Stimulated activated CD8-positive, alpha-beta memory T cell treated with anti-CD3 and anti-CD28 coated beads, Interleukin-12 subunit alpha, Interleukin-12 subunit beta, amount 100 ng/mL, for 1 hour (primary cell): ENCODE measurements around the gene TBXAS1.

Source experiments
- DNase-seq: peaks from one replicate; pipeline ENCODE4 v3.0.0-alpha.2; 2020; ENCODE audit warnings: low read depth

TBXAS1 gene

DNA sequence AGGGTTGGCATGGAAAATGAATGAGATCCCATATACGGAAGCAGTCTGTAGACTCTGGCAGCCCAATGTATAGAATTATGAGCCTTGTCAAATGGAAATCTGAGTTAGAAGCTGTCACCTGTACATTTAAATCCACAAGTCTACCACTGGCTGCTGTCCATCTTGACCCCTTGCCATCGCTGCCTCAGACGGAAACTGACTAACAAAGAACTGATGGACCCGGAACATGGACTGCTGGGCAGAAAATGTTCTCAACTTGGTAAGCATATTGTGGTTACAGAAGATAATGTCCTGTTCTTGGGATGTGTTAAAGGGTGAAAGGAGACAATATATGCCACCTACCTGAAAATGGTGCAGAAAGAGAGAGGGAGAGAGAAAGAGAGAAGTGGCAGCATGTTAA lies 196.2 kb downstream of the TBXAS1 start:
- no peak for DNase-seq

DNA sequence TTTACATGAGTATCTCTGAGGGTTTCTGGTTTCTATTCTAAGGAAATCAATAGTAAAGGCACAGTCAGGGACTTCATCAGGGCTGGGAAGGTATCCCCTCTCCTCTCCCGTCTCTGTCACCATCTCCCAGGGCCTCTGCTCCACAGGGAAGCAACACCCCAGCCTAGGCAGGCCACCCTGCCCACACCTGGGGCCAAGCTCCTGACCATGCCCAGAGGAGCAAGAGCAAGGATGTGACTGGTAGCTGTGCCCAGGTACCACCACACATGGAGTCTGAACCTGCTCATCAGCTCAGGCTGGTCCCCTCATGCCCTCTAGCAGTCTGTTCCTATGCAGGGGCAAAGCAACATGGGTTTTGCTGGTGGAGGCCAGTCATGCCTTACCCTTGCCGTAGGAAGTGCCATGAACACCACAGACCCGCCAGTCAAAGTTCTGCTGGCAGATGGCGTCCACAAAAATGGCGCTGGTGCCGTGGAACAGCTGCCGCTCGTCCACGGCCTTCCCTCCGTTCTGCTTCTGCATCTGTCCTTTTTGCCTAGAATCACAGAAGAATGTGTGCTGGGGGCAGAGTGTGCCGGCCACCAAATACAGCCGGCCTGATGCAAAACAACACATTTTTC lies 196.9 kb downstream of the TBXAS1 start:
- DNase-seq, result no peak

DNA sequence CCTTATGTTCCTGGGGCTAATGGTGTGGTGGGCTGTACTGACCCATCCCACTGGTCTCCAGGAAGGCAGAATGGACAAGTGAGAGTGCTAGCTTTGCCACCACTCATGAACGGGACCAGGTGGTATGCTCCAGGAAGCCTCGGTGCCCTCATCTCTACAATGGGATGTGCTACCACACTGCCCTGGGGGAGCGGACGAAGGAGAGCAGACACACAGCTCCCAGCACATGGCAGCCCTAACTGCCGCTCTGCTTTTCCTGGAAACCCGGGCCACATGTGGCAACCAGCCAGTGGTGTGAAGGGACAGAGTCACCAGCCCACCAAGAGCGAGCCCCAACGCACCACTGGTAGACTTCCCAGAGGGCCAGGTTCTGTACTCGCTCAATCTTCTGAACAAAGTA lies 197.9 kb downstream of the TBXAS1 start:
- DNase-seq, result no peak

DNA sequence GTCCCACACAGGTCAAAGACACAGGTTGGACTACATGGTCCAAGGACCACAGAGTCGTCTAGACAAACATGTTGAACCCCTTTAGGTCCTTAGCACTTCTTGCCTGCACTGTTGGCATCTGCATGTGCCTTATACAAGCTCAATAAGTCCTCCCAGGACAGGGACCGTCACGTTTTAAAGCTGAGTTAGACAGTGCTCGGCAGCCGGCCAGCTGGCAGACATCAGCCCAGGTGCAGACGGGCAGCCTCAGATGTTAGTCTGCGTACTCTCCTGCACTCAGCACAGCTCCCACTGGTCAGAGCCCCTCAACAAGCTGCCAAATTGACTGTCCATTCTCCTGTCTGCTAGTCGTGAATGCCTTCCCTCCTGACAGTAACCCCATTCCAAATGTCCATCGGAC lies 198.8 kb downstream of the TBXAS1 start:
- DNase-seq, result no peak

DNA sequence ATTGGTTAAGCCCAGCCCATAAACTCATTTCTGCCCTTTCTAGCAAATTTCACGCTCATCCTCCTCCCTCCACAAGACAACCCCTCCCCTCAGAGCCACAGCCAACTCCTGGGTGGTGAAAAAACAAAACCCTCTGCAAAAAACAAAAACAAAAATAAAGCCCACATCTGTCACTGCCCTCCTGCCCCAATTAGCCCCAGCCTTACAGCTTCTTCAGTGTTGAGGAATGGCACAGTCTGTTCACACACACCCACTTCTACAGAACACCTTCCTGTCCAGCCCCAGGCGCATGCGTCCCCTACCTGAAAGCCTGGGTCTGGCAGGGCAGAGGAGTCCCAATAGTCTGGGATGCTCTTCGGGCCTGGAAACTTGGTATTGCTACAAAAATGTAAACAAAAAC lies 199.2 kb downstream of the TBXAS1 start:
- no peak for DNase-seq

DNA sequence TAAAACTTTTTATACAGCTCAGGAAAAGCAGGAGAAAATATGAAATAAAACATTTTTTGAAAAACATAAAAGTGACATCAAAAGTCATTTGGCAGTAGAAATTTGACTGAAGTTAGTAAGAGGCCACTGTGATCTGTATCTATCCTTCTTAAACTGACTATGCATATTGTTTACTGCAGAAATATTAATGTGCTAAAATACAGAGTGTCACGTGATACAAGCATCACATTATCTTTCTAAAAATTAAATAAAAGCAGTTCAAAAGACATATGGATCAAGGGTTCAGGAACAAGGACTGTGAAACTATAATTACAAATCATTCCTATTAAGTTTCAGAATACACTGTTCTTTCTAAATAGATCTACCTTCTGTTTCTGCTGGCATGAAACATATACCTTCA lies 200.0 kb downstream of the TBXAS1 start:
- no peak for DNase-seq

DNA sequence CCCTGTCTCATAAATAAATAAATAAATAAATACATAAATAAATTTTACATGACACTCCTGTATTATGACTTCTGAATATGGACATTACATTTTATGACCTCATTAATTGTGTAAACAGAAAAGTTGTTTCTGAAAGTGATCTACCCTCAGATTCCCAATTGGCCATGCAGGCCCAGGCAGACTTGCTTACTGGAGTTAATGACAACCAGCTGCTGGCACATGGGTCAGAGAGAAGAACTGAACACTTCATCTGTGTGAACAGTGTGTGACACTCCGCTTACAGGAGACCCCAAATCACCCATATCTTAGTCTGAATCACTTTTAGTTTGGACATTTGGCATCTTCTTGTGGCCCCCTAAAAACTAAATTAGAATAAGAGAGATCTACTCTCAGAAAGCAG lies 202.3 kb downstream of the TBXAS1 start:
- DNase-seq, result no peak

DNA sequence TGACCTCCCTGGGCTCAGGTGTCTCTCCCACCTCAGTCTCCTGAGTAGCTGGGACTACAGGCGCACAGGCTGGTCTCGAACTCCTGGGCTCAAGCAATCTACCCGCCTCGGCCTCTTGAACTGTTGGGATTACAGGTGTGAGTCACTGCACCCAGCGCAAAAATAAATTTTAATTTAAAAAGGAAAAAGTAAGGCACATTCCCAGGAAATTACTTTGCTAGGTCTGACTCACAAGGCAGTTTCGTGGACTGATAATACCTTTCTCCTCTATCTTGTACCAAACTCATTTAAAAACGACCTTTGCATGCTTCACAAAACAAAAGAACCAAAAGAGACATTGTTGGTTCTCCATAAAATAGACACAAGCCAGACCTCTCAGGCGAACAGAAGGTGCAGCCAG lies 204.0 kb downstream of the TBXAS1 start:
- DNase-seq, result no peak

DNA sequence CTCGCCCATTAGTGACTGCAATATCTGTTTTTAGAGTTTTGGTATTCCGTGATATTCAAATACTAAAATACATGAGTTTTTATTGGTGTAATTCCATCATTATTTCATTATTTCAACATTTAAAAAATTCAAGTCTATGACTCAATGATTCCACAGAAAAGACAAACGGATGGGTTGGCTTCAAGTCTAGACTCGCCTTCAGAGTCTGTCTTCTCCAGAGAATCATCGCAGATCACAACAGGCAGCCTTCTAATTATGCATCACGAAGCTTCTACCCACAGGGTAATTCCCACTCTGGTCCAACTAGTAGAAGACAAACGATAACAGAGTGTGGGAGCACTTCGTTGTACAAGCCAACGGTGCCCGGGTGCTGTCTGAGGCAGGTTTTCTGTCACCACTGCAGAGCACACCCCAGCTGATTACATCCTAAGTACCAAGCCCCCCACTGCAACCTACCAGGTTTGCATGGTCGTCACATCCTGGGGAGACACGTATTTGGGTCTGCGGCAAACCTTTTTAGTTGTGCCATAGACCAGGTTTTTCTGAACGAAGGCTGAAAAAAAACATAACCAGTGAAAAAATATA lies 204.8 kb downstream of the TBXAS1 start:
- DNase-seq, result no peak

DNA sequence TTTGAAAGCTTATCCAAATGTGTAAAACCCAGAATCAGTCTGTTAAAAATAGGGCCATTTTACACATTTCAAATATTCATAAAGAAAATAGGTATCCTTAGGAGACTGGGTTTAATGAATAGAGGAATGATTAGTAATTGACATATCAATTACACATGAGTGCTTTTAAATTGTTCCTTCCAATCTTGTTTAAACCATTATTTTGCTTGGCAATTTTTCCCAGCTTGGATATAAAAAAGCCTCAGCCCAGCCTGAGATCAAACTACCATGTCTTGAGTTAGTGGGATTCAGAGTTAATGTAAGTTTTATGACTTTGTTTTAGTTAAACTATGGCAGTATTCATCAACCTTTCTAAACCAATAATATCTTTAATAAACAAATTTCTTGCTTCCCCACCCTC lies 205.4 kb downstream of the TBXAS1 start:
- DNase-seq, result no peak

DNA sequence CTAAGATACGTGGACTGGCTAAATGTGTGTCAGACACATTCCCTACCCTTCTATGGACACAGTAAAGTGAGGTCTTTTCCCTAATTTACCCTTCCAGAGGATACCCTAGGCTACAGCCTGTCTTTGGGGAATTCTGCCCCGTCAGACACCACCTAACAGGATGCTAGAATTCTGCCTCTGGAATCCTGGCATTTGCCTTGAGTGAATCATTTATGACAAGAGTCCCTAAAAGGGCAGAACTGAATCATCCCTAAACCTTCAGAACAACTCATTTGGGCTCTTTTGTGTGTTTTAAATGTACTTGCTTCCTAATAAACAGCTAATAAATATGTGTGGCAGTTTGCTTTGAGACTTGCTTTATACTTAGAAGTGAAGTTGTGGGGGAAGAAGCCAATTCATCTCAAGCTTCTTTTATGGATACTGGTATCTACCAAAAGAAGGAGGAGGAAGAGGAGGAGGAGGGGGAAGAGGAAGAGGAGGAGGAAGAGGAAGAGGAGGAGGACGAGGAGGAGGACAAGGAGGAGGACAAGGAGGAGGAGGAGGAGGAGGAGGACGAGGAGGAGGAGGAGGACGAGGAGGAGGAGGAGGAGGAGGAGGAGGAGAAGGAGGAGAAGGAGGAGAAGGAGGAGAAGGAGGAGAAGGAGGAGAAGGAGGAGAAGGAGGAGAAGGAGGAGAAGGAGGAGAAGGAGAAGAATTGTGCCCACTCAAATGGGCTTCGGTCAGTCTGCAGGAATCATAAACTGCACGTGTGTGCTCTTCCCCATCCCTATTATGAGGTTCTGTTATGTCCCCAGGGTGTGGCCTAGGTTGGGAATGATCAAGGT lies 206.5 kb downstream of the TBXAS1 start:
- no peak for DNase-seq

DNA sequence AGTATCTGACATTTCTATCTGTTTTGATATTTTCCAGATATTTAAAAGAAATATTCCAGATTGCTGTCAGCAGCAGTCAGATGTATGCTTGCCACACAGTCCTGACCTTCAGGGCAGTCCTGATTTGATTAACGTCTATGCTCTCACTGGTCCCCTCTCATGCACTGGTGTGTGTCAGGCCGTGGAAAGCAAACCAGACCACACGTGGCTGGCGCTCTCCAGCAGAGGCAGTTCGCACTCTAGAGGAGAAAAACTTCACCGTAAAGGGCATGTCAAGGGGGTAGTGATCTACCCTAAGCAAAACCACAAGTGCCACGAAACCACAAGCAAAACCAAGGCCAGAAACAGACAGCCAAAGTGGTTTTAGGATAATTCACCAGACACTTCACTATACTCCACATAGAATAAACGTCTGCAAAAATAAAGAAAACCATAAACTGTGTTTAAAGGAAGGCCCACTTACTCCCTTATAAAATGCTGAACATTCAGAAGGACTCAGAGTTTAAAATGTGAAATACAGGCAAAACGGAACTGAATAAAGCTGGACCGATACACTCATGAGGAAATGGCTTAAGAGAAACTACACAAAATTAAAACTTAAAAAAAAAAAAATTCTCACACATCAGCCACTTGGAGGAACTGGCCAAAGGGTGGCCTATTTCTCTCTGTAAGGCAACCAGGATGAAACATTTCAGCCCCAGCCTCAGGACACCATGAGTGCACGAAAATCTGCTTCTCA lies 207.3 kb downstream of the TBXAS1 start:
- no peak for DNase-seq

DNA sequence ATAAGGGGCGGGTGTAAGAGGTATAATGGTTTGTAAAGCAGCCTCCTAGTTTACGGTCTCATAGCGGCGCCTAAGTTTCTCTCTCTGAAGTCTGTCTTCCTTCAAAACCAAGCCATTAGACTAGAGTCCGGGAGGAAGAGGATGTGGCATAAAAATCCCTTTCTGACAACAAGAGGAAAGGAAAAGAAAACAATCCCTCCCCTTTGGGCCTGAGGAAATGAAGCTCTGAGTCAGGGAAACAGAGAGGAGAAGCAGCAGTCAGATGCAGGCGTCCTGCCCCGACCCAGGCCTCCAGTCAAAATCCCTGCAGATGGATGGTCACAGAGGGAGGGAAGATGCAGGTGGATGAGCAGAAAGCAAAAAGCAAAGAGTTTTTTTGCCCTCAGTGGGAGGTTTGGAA lies 210.0 kb downstream of the TBXAS1 start:
- no peak for DNase-seq

DNA sequence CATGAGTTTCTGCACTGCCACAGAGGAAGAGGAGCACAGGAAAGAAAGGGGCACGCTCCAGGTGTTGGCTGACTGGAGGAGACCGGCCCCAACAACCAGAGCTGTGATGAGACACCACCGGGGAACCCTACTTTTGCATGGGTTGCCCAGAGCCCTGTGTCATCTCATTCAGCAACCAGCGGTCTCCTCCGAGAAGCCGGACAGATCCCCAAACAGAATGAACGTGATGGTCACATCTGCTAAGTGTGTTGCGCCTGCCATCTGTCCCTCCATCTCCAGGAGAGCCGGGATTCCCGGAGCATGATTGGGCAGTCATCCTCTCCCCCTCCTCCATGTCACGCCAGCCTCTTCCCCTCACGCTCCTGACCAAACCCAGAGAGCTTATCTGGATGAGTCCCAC lies 210.8 kb downstream of the TBXAS1 start:
- DNase-seq, result no peak

DNA sequence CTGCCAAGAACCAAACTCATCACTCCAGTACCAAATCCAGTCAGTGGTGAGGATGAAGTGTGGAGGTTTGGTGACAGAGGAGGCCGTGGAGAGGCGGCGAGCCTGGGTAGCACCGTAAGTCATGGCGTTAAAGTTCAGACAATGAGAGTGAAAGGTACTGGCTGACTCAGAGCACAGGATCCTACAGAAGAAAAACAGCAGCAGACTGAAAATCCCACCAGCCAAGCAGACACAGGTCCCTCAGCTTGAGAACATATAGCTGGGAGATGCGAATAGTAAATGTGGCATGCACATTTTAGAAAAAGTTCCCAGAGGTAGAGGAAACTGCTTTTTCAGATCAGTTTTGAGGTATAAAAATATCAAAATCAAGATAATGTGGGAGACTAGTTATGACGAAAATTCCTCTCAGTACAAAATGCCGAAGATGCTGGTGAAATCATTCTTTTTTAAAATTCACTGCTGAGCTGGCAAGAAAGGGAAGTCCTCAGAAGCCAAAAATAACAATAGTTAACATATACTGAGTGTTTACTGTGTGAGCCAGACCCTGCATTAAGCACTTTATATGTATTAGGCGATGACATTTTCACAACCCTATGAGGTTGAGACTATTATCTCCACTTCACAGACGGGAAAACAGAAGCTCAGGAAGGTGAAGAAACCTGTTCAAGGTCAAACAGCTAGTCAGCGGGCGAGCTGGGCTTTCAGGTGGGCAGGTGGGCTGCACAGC lies 212.8 kb downstream of the TBXAS1 start:
- DNase-seq, result no peak

DNA sequence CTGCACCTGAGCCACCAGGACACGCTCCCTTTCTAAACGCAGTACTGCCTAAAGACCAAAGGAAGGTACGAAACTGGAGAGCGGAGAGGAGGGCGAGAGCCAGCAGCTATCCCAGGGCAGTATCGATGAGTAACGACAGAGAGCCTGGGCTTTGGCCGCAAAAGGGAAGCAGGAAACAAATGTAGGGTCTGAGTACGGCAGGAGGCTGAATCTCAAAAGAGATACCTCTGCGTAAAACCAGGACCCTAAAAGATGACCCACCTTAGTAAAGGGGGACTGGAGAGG lies 213.3 kb downstream of the TBXAS1 start:
- no peak for DNase-seq

DNA sequence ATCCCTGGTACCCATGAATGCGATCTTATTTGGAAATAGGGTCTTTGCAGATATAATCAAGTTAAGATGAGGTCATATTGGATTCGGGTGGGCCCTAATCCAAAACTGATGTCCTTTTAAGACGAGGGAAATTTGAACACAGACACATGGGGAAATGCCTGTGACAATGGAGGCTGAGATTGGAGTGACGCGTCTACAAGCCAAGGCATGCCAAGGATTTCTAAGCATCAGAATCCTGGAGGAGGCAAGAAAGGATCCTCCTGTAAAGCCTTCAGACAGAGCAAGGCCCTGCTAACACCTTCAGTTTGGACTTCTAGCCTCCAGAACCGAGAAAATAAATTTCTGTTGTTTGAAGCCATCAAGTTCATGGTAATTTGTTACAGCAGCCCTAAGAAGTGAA lies 215.2 kb downstream of the TBXAS1 start:
- no peak for DNase-seq

DNA sequence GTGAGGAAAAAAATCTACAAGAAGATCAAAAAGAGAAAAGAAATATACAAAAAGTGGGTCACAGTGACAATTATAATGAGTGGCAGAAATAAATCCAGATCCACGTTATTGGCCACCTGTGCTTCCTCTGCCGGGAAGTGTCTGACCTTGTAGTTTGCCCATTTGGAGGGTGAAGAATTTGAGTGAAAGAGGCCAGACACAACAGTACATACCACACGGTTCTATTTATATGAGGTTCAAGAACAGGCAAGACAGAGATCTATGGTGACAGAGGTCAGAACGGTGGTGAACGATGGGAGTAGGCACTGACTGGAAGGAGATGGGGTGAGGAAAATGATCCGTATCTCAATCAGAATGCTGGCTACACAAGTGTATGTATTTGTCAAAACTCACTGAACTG lies 216.6 kb downstream of the TBXAS1 start:
- DNase-seq, result no peak

DNA sequence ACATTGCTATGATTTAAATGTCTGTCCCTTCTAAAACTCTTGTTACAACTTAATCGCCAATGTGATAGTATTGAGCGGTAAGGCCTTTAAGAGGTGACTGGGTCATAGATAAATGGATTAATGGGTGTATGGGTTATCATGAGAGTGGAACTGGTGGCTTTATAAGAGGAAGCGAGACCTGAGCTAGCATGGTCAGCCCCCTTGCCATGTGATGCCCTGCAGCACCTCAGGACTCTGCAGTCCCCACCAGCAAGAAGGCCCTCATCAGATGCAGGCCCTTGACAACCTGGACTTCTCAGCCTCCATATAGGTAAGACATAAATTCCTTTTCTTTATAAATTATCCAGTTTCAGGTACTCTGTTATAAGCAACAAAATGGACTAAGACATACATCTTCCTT lies 218.1 kb downstream of the TBXAS1 start:
- no peak for DNase-seq

DNA sequence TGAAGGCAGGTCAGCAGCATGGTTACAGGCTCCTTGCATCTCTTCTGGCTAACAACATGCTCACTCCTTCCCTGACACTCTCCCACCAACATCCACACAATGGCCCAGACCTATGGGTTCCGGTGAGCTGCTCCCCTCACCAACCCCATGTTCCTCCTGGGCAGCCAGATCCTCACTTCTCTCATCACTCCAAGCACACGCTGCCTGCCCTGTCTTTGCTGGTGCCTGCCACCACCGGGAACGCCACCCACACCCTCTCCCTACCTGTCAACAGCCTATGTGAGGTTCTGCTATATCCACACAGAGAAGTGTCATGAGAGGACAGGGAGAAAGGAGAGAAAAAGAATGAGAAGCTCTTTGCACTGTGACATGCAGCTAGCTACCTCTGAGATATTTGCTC lies 219.1 kb downstream of the TBXAS1 start:
- no peak for DNase-seq

DNA sequence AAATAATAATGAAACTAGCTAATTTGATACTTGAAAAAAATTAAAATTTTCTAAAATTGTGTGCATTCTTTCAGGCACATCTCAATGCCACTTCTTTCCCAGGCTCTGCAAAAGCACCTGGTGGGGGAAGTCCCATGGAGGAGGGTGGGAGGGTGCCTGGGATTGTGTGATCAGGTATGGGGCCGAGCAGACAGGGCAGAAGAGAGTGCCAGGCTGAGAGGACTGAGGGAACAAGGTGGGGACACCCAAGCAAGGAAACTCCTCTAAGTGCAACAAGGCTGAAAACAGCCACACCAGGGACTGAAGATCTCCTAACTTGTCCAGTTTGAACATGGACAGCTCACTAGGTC lies 219.9 kb downstream of the TBXAS1 start:
- DNase-seq, result no peak

DNA sequence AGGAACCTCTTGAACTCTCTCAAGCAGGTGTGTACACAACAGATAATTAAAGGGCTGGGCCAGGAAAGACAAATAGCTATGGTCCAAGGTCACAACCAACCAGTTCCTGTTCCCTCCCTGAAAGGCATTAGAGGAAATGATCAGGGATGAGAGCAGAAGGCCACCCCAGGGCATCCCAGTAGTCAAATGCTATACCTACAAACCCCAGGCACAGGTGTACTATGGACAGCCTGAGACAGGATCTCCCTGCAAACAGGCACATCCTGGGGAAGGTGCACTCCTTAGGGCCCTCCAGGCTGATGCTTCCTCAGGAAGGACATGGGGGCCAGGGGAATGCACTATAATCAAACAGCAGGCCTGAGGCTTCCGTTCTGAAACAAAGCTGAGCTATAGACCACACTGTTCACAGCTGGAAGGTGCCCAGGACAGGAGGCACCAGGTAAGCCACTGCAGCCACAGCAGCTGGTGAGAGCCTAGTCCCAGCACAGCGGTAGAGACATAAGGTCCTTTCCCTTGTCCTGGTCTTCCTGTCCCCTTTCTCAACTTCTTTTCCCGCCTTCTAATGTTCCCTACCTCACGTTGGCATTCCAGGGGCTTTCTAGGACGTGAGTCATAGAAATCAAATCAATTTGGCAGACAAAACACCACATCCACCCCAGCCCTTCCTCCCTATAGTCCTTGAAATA lies 220.4 kb downstream of the TBXAS1 start:
- DNase-seq, result no peak
